Peyer's patch (tissue), 4 donors: Measurements from ENCODE around the gene GADD45GIP1. TPM values are rescaled to one million over a fixed set of nuclear protein-coding genes. Genes with fewer than 3 reads are reported as not detected.
A peak's percentile ranks its signal among the peaks of the same experiment; 100 is the strongest.

ENCODE experiments used
- DNase-seq, 3 donors: peaks; one replicate each; pipeline ENCODE4 v3.0.0-alpha.2; 2017 to 2019
- H3K27ac ChIP-seq, 4 donors: fragments of 200-600 bp; sonication (generic); one replicate each; pipeline ENCODE4 v1.5.1; 2016 to 2019
- H3K27me3 ChIP-seq, 2 donors: fragments of 200-600 bp; sonication (generic); one replicate each; pipeline ENCODE4 v1.5.1; 2019
- H3K36me3 ChIP-seq, 3 donors: fragments of 200-600 bp; sonication (generic); one replicate each; pipeline ENCODE4 v1.5.1; 2016 to 2019
- H3K4me1 ChIP-seq, 4 donors: fragments of 200-600 bp; sonication (generic); one replicate each; pipeline ENCODE4 v1.5.1; 2016 to 2019
- H3K4me3 ChIP-seq, 4 donors: fragments of 200-600 bp; sonication (generic); 1 replicate in 3 of 4; 2 replicates in 1 of 4; pipeline ENCODE4 v1.5.1; 2016 to 2019; ENCODE audit warnings: mild to moderate bottlenecking in 1 of 4
- H3K9me3 ChIP-seq, 4 donors: fragments of 200-600 bp; sonication (generic); one replicate each; pipeline ENCODE4 v1.5.1; 2016 to 2019; ENCODE audit warnings: mild to moderate bottlenecking in 1 of 4
- CTCF ChIP-seq, 6 experiments: fragments of 450-650 bp in 4 of 6; fragments of 200-600 bp in 2 of 6; sonication (generic) in 1 of 6; IDR thresholded peaks; one replicate each; pipeline ENCODE4 v1.5.1; 2017 to 2019; ENCODE audit warnings: antibody characterized with exemption in 6 of 6, mild to moderate bottlenecking in 3 of 6, moderate library complexity in 1 of 6
- POLR2A ChIP-seq, 2 donors: fragments of 450-650 bp; IDR thresholded peaks; one replicate each; pipeline ENCODE4 v1.5.1; 2017; ENCODE audit warnings: antibody characterized with exemption in 2 of 2, mild to moderate bottlenecking in 2 of 2, moderate library complexity in 2 of 2
- total RNA-seq, 4 donors: library from RNA; depleted of rRNA; stranded (reverse); fragments of >200 nt; gene quantifications; one replicate each; pipeline ENCODE4 v1.1.0, GENCODE V29; 2016

GADD45GIP1 gene
- total RNA-seq, 4 donors from 2014 or later: 12.5 to 43.7 (median 15.6) TPM

GRCh38 chr19:12974301-12975220, 17.5 kb upstream of the GADD45GIP1 start:
- Histone ChIP-seq H3K27ac (no peak overlapping the region), H3K36me3 (no peaks in the 10 kb centered on the region), H3K27me3 (no peaks in the 10 kb centered on the region), H3K9me3 (no peaks in the 10 kb centered on the region), H3K4me3 (no peak overlapping the region), H3K4me1 (peaks cover 0 to 4% (median 0%) of the 10 kb centered on the region in 4 donors)
- TF ChIP-seq POLR2A (IDR thresholded peaks at IDR 0.05) (no peak), CTCF (IDR thresholded peaks at IDR 0.05) (no peak)
- DNase-seq: no peak

GRCh38 chr19:12973236-12973635, 16.2 kb upstream of the GADD45GIP1 start:
- Histone ChIP-seq H3K4me3 (no peak overlapping the region), H3K9me3 (no peaks in the 10 kb centered on the region), H3K27me3 (no peaks in the 10 kb centered on the region), H3K36me3 (no peaks in the 10 kb centered on the region), H3K27ac (no peak overlapping the region), H3K4me1 (peaks cover 0 to 4% (median 0%) of the 10 kb centered on the region in 4 donors)
- no peak for TF ChIP-seq POLR2A (IDR thresholded peaks at IDR 0.05)
- TF ChIP-seq CTCF (IDR thresholded peaks at IDR 0.05): no peak
- no peak for DNase-seq

- Histone ChIP-seq H3K9me3 (no peaks in the 10 kb centered on the region), H3K4me1 (peaks cover 0 to 5% (median 2%) of the 10 kb centered on the region in 4 donors), H3K27me3 (no peaks in the 10 kb centered on the region), H3K27ac (peak overlapping the region in 1 of 4 donors; percentile 17), H3K36me3 (no peaks in the 10 kb centered on the region), H3K4me3 (no peak overlapping the region)
- DNase-seq: no peak
- TF ChIP-seq CTCF (IDR thresholded peaks at IDR 0.05) (no peak), POLR2A (IDR thresholded peaks at IDR 0.05) (no peak)
These were observed 13.2 kb upstream of the GADD45GIP1 start for GRCh38 chr19:12970070-12970820.

GRCh38 chr19:12969292-12969988, 12.4 kb upstream of the GADD45GIP1 start, which contains the start of gene DAND5:
Gene DAND5, plus strand, starts transcription at chr19:12969576. Its CDS starts 85 bp downstream, at chr19:12969661.
- Histone ChIP-seq H3K9me3 (no peaks in the 10 kb centered on the region), H3K36me3 (no peaks in the 10 kb centered on the region), H3K27ac (peak within 1 kb of the TSS in 1 of 4 donors; percentile 17), H3K27me3 (no peaks in the 10 kb centered on the region), H3K4me1 (peaks cover 0 to 6% (median 3%) of the 10 kb centered on the region in 4 donors), H3K4me3 (no peak within 1 kb of the TSS)
- no peak for TF ChIP-seq POLR2A (IDR thresholded peaks at IDR 0.05)
- TF ChIP-seq CTCF (IDR thresholded peaks at IDR 0.05): no peak
- no peak for DNase-seq

GRCh38 chr19:12967907-12968306, 10.9 kb upstream of the GADD45GIP1 start:
- Histone ChIP-seq H3K4me3 (no peak overlapping the region), H3K9me3 (no peaks in the 10 kb centered on the region), H3K36me3 (no peaks in the 10 kb centered on the region), H3K27me3 (no peaks in the 10 kb centered on the region), H3K27ac (no peak overlapping the region), H3K4me1 (peaks cover 0 to 6% (median 3%) of the 10 kb centered on the region in 4 donors)
- no peak for TF ChIP-seq POLR2A (IDR thresholded peaks at IDR 0.05)
- TF ChIP-seq CTCF (IDR thresholded peaks at IDR 0.05): no peak
- DNase-seq: no peak
